Psoas muscle (tissue), 8 donors: ENCODE results near the gene MRGPRX4. TPM values are rescaled to one million over a fixed set of nuclear protein-coding genes. Genes with fewer than 3 reads are reported as not detected.
"Not testable (repeated sequence)": the region's sequence is repeated elsewhere in the genome, so short reads cannot be mapped to it uniquely, and the experiment has no call there.

ENCODE experiments used
- ATAC-seq, 4 donors: fragments of 200-7000 bp; cut with Tn5 transposase; one replicate each; pipeline ENCODE4 v1.9.1; 2020; ENCODE audit warnings: moderate library complexity in 3 of 4, mild to moderate bottlenecking in 2 of 4
- DNase-seq, 2 donors: peaks; one replicate each; pipeline ENCODE4 v3.0.0-alpha.2; 2020
- H3K27ac ChIP-seq: fragments of 200-600 bp; one replicate; pipeline ENCODE4 v1.8.0; 2022
- H3K27me3 ChIP-seq, 3 donors: fragments of 200-600 bp in 1 of 3; one replicate each; pipeline versions ENCODE4 v1.6.1 to v1.8.0; 2013 to 2022; ENCODE audit warnings: low read length in 2 of 3, mild to moderate bottlenecking in 2 of 3, moderate library complexity in 1 of 3; ENCODE audit not compliant: insufficient read depth in 3 of 3
- H3K36me3 ChIP-seq, 2 donors: fragments of 200-600 bp in 1 of 2; one replicate each; pipeline versions ENCODE4 v1.6.1 to v1.8.0; 2013 to 2022; ENCODE audit warnings: low read depth in 1 of 2, mild to moderate bottlenecking in 1 of 2, moderate library complexity in 1 of 2; ENCODE audit not compliant: insufficient read depth in 1 of 2
- H3K4me1 ChIP-seq: fragments of 200-600 bp; one replicate; pipeline ENCODE4 v1.8.0; 2022
- H3K4me3 ChIP-seq: fragments of 200-600 bp; one replicate; pipeline ENCODE4 v1.8.0; 2022; ENCODE audit warnings: mild to moderate bottlenecking
- H3K9me3 ChIP-seq: fragments of 200-600 bp; one replicate; pipeline ENCODE4 v1.8.0; 2022
- WGBS, 3 donors: extraction: QIAGEN DNeasy Blood & Tissue Kit; methylation state at CpG; one replicate each; pipeline versions ENCODE4 v1.1.6 to v1.1.7; 2013; 5-methylcytosine and 5-hydroxymethylcytosine counted together
- intact Hi-C, 2 donors: fragments of 100-400 bp; cut with DNase I; formaldehyde crosslinking; loops; one replicate each; pipeline versions ENCODE4 v1.11.0 to v1.14.2; 2022
- polyA plus RNA-seq, 3 donors: library from polyadenylated mRNA; stranded (reverse); fragments of 200-250 nt; gene quantifications; one replicate each; pipeline ENCODE4 v1.2.3, GENCODE V29; 2013
- total RNA-seq, 4 donors: library from RNA; stranded (reverse); fragmentation: NEBNext Ultra II Directional in 2 of 4; extraction: Animal tissue kit (Norgen Biotek cat#: 25700) in 2 of 4; gene quantifications; one replicate each; pipeline versions ENCODE4 v1.2.1 to v1.2.4, GENCODE V29; 2021 to 2023
- TF ChIP-seq, protein P1 (sequence below): fragments of 200-600 bp; IDR thresholded peaks from one replicate; pipeline ENCODE4 v1.8.0; 2022; ENCODE audit warnings: antibody characterized with exemption
- donor health status: healthy with polysubstance abuse.
- donor health status: DM: no; HTN: no; CAD: no; lungs with moderate emphysema.
- donor health status: Bipolar disorder and iron deficiency.
- donor health status: healthy.
- donor health status: DM: yes; HTN: yes; CAD: no.
- donor health status: DM: no; HTN: no; CAD: no.
- donor health status: DM: no; HTN: no; CAD: no.
- donor health status: DM: yes; HTN: yes; CAD: no.

Gene MRGPRX4
- total and polyA plus RNA-seq, 7 donors, result not detected

DNA sequence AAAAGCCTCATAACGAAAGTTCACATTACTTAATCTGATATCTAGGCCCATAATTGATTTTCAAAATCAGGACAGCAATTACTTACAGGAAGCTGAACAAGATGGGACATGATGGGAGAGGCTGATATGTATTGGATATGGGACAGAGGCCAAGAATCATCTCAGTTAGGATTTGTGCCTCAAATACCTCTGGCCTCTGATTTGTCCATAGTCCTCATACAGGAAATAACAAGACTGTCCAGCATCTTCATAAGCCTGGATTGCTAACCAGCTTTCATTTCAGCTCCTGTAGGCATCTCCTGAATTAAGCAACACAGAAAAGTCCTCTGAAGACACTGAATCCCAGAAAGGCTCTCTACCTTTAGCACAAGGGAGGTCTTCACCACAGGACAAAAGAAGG is 4.3 kb upstream of the MRGPRX4 start:
- intact Hi-C loops, result no loop called here
- 34 to 44% (median 41%) methylated on average over 1 of the region's 1 CpG for WGBS, 3 donors

DNA sequence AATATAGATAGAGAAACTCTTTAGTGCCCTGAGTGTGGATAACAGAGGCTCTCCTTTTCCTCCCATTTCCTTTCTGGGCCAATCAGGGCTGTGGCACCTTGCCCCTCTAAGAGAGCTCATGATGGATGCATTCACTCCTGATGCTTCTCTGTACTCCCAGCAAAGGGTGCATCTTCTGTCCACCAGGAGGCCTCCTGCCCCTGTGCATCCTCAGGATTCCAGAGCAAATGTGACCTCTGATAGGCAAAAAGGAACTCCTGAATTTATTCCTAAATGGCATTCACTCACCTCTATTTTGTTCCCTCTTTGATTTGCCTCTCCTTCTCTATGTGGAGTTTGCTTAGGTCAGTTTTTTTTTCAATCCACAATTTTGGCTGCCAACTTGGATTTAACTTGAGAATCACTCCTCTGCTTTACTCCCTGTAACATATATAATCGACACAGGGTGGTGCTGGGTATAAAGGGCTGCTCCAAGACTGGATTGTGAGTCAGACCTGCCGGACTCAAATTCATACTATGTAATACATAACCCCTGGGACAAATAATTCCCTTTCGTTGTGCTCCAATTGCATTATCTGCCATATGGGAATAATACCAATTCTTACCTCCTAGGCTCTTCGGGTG is 1.1 kb upstream of the MRGPRX4 start:
- intact Hi-C loops, result no loop called here
- ATAC-seq, result no peak
- H3K27me3 ChIP-seq, result peaks cover 0 to 6% (median 3%) of the 10 kb centered on the region in 3 donors

More for the DNA sequence above, 4.3 kb upstream of the MRGPRX4 start:
- no peak overlapping the region for H3K27ac ChIP-seq
- no peak overlapping the region for H3K4me3 ChIP-seq
- H3K27me3 ChIP-seq, result peaks cover 0 to 6% (median 1%) of the 10 kb centered on the region in 3 donors
- TF ChIP-seq, protein P1, sequence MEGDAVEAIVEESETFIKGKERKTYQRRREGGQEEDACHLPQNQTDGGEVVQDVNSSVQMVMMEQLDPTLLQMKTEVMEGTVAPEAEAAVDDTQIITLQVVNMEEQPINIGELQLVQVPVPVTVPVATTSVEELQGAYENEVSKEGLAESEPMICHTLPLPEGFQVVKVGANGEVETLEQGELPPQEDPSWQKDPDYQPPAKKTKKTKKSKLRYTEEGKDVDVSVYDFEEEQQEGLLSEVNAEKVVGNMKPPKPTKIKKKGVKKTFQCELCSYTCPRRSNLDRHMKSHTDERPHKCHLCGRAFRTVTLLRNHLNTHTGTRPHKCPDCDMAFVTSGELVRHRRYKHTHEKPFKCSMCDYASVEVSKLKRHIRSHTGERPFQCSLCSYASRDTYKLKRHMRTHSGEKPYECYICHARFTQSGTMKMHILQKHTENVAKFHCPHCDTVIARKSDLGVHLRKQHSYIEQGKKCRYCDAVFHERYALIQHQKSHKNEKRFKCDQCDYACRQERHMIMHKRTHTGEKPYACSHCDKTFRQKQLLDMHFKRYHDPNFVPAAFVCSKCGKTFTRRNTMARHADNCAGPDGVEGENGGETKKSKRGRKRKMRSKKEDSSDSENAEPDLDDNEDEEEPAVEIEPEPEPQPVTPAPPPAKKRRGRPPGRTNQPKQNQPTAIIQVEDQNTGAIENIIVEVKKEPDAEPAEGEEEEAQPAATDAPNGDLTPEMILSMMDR, result no peak
- DNase-seq (no peak), ATAC-seq (no peak)
- no peaks in the 10 kb centered on the region for H3K4me1 ChIP-seq
- peaks cover 5% of the 10 kb centered on the region for H3K9me3 ChIP-seq
- no peaks in the 10 kb centered on the region for H3K36me3 ChIP-seq

DNA sequence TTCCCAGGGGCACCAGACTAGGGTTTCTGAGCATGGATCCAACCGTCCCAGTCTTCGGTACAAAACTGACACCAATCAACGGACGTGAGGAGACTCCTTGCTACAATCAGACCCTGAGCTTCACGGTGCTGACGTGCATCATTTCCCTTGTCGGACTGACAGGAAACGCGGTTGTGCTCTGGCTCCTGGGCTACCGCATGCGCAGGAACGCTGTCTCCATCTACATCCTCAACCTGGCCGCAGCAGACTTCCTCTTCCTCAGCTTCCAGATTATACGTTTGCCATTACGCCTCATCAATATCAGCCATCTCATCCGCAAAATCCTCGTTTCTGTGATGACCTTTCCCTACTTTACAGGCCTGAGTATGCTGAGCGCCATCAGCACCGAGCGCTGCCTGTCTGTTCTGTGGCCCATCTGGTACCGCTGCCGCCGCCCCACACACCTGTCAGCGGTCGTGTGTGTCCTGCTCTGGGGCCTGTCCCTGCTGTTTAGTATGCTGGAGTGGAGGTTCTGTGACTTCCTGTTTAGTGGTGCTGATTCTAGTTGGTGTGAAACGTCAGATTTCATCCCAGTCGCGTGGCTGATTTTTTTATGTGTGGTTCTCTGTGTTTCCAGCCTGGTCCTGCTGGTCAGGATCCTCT is 709 bp downstream of the MRGPRX4 start:
- TF ChIP-seq, protein P1, result no peak
- Histone ChIP-seq H3K27me3 (peaks cover 0 to 6% (median 3%) of the 10 kb centered on the region in 3 donors), H3K9me3 (no peaks in the 10 kb centered on the region), H3K4me3 (no peak overlapping the region), H3K36me3 (no peaks in the 10 kb centered on the region), H3K27ac (no peak overlapping the region), H3K4me1 (no peaks in the 10 kb centered on the region)
- no peak for ATAC-seq
- WGBS, 3 donors, result 82 to 87% (median 87%) methylated on average over 28 of the region's 28 CpGs
- no peak for DNase-seq
- intact Hi-C loops, result no loop called here

More for the DNA sequence above, 1.1 kb upstream of the MRGPRX4 start:
- H3K9me3 ChIP-seq, result peaks cover 4% of the 10 kb centered on the region
- WGBS, 3 donors, result 60 to 70% (median 67%) methylated on average over 4 of the region's 4 CpGs
- no peaks in the 10 kb centered on the region for H3K4me1 ChIP-seq
- no peak overlapping the region for H3K4me3 ChIP-seq
- H3K27ac ChIP-seq, result no peak overlapping the region
- no peaks in the 10 kb centered on the region for H3K36me3 ChIP-seq
- no peak for DNase-seq
- TF ChIP-seq, protein P1, result peak; percentile 11

DNA sequence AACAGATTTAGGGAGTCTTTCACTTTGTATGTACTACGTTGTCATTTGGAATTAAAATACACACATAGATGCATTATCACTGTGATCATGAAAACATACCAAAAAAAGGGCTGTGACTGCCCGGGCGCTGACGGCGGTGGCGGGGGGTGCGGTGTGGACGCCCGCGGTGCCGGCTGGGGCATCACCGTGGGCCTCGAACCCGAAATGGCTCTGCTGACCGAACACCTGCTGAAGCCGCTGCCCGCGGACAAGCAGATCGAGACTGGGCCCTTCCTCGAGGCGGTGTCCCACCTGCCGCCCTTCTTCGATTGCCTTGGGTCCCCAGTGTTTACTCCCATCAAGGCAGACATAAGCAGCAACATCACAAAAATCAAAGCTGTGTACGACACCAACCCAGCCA is 16.2 kb downstream of the MRGPRX4 start:
- H3K27me3 ChIP-seq, result peaks cover 3 to 7% (median 6%) of the 10 kb centered on the region in 3 donors
- no peak for ATAC-seq
- no peaks in the 10 kb centered on the region for H3K36me3 ChIP-seq
- no peak overlapping the region for H3K4me3 ChIP-seq
- intact Hi-C loops, result no loop called here
- H3K27ac ChIP-seq, result no peak overlapping the region
- DNase-seq, result no peak
- no peaks in the 10 kb centered on the region for H3K4me1 ChIP-seq
- H3K9me3 ChIP-seq, result no peaks in the 10 kb centered on the region
- WGBS, 3 donors, result 92% methylated on average over 24 of the region's 24 CpGs
- TF ChIP-seq, protein P1, result no peak

DNA sequence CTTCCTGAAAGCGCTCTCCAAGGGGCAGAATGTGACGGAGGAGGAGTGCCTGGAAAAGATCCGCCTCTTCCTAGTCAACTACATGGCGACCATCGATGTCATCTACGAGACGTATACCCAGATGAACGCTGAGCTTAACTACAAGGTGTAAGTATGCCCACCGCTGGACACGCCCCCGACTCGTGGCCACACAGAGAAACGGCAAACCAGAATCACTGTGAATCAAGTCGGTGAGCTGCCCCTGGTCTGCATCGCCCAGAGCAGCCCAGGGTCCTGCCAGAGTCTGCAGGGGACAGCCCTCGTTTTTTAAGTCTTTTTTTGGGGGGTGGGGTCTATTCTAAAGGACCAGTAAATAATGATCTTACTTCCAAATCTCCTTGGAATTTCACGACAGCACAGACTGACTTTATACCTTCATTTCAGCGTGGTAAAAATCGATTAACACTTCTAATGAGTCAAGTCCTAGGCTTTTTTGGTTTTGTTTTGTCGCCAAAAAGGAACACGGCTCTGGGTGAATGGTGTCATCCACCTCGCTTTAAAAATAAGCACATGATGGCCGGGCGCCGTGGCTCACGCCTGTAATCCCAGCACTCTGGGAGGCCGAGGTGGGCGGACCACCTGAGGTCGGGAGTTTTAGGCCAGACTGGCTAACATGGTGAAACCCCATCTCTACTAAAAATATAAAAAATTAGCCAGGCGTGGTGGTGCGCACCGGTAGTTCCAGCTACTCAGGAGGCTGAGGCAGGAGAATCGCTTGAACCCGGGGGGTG is 17.0 kb downstream of the MRGPRX4 start:
- H3K27ac ChIP-seq, DNase-seq, H3K4me3 ChIP-seq, H3K4me1 ChIP-seq, intact Hi-C loops, H3K36me3 ChIP-seq, H3K27me3 ChIP-seq, ATAC-seq, H3K9me3 ChIP-seq: not testable (repeated sequence)
- 87 to 88% (median 87%) methylated on average over 34 of the region's 34 CpGs for WGBS, 3 donors
